ENCODE results near the gene BAZ2B.

GRCh38 chr2:159460227-159460626 is 156.1 kb downstream of the BAZ2B start:
- TF ChIP-seq CTCF (IDR thresholded peaks at IDR 0.05) (no peak), POLR2A (IDR thresholded peaks at IDR 0.05) (no peak)

All from lower leg skin (tissue), 3 donors.